WTC11 (cell line): ENCODE measurements around the gene HSF5.

Experiments
- CREB1 ChIP-seq: sonication (generic); formaldehyde crosslinking; IDR thresholded peaks from 2 replicates; pipeline ENCODE4 v1.8.0; 2023; ENCODE audit warnings: mild to moderate bottlenecking, missing genetic modification reagents
- ETV6 ChIP-seq: sonication (generic); formaldehyde crosslinking; IDR thresholded peaks from 2 replicates; pipeline ENCODE4 v1.8.1; 2022; ENCODE audit warnings: mild to moderate bottlenecking, missing genetic modification reagents
- KAT7 ChIP-seq: sonication (generic); formaldehyde crosslinking; IDR thresholded peaks from 2 replicates; pipeline ENCODE4 v1.8.1; 2023; ENCODE audit warnings: missing genetic modification reagents, mild to moderate bottlenecking, borderline replicate concordance
- SP1 ChIP-seq: sonication (generic); formaldehyde crosslinking; conservative IDR thresholded peaks from 2 replicates; pipeline ENCODE4 v1.8.1; 2022; ENCODE audit warnings: missing genetic modification reagents
- TEAD1 ChIP-seq: sonication (generic); formaldehyde crosslinking; IDR thresholded peaks from 2 replicates; pipeline ENCODE4 v1.8.0; 2022; ENCODE audit warnings: mild to moderate bottlenecking, missing genetic modification reagents
- TF ChIP-seq, protein P1 (sequence below): fragments of 200-600 bp; IDR thresholded peaks from 2 replicates; pipeline ENCODE4 v1.8.0; 2022; ENCODE audit warnings: antibody characterized with exemption
- TF ChIP-seq, protein P2 (sequence below): sonication (generic); formaldehyde crosslinking; conservative IDR thresholded peaks from 2 replicates; pipeline ENCODE4 v1.8.1; 2022; ENCODE audit warnings: mild to moderate bottlenecking, missing genetic modification reagents
- TF ChIP-seq, protein P3 (sequence below): sonication (generic); formaldehyde crosslinking; IDR thresholded peaks from 2 replicates; pipeline ENCODE4 v1.8.0; 2022; ENCODE audit warnings: mild to moderate bottlenecking, missing genetic modification reagents
- TF ChIP-seq, protein P4 (sequence below): fragments of 250-450 bp; sonication (Bioruptor Pico); IDR thresholded peaks from 2 replicates; pipeline ENCODE4 v2.1.2; 2022; ENCODE audit warnings: mild to moderate bottlenecking, moderate library complexity
- TF ChIP-seq, protein P5 (sequence below): fragments of 250-450 bp; sonication (Bioruptor Pico); conservative IDR thresholded peaks from 2 replicates; pipeline ENCODE4 v1.9.0; 2021; ENCODE audit warnings: mild to moderate bottlenecking
- TF ChIP-seq, protein P6 (sequence below): sonication (generic); formaldehyde crosslinking; IDR thresholded peaks from 2 replicates; pipeline ENCODE4 v1.8.0; 2022; ENCODE audit warnings: missing genetic modification reagents

DNA sequence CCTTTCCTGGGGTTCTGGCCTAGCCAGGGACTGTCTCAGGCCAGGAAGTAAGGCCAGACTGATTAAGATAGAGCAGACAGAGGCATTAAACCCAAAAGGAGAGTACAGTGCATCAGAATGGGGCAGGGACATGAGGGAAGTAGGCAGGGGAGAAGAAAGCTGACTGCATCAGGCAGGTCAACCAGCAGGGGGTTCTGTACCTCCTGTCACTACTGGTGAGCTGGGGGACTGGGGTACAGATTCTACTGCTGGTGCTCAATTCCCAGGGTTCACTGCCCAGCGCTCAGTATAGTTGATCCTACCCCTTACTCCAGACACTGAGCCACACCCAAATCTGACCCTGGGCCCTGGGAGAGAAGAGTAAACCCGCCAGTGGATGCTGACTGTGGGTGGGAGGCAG, 39.1 kb upstream of the HSF5 start:
- TF ChIP-seq, protein P1, sequence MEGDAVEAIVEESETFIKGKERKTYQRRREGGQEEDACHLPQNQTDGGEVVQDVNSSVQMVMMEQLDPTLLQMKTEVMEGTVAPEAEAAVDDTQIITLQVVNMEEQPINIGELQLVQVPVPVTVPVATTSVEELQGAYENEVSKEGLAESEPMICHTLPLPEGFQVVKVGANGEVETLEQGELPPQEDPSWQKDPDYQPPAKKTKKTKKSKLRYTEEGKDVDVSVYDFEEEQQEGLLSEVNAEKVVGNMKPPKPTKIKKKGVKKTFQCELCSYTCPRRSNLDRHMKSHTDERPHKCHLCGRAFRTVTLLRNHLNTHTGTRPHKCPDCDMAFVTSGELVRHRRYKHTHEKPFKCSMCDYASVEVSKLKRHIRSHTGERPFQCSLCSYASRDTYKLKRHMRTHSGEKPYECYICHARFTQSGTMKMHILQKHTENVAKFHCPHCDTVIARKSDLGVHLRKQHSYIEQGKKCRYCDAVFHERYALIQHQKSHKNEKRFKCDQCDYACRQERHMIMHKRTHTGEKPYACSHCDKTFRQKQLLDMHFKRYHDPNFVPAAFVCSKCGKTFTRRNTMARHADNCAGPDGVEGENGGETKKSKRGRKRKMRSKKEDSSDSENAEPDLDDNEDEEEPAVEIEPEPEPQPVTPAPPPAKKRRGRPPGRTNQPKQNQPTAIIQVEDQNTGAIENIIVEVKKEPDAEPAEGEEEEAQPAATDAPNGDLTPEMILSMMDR = no peak
- TF ChIP-seq, protein P2, sequence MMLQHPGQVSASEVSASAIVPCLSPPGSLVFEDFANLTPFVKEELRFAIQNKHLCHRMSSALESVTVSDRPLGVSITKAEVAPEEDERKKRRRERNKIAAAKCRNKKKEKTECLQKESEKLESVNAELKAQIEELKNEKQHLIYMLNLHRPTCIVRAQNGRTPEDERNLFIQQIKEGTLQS = no peak
- TF ChIP-seq ETV6 (CRISPR knock-in tag) = no peak
- no peak for TF ChIP-seq CREB1 (CRISPR knock-in tag)
- no peak for TF ChIP-seq TEAD1 (CRISPR knock-in tag)
- TF ChIP-seq, protein P3, sequence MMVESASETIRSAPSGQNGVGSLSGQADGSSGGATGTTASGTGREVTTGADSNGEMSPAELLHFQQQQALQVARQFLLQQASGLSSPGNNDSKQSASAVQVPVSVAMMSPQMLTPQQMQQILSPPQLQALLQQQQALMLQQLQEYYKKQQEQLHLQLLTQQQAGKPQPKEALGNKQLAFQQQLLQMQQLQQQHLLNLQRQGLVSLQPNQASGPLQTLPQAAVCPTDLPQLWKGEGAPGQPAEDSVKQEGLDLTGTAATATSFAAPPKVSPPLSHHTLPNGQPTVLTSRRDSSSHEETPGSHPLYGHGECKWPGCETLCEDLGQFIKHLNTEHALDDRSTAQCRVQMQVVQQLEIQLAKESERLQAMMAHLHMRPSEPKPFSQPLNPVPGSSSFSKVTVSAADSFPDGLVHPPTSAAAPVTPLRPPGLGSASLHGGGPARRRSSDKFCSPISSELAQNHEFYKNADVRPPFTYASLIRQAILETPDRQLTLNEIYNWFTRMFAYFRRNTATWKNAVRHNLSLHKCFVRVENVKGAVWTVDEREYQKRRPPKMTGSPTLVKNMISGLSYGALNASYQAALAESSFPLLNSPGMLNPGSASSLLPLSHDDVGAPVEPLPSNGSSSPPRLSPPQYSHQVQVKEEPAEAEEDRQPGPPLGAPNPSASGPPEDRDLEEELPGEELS (CRISPR knock-in tag) = no peak
- TF ChIP-seq, protein P4, sequence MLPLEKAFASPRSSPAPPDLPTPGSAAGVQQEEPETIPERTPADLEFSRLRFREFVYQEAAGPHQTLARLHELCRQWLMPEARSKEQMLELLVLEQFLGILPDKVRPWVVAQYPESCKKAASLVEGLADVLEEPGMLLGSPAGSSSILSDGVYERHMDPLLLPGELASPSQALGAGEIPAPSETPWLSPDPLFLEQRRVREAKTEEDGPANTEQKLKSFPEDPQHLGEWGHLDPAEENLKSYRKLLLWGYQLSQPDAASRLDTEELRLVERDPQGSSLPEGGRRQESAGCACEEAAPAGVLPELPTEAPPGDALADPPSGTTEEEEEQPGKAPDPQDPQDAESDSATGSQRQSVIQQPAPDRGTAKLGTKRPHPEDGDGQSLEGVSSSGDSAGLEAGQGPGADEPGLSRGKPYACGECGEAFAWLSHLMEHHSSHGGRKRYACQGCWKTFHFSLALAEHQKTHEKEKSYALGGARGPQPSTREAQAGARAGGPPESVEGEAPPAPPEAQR (CRISPR knock-in tag) = no peak
- no peak for TF ChIP-seq KAT7 (CRISPR knock-in tag)
- TF ChIP-seq, protein P5, sequence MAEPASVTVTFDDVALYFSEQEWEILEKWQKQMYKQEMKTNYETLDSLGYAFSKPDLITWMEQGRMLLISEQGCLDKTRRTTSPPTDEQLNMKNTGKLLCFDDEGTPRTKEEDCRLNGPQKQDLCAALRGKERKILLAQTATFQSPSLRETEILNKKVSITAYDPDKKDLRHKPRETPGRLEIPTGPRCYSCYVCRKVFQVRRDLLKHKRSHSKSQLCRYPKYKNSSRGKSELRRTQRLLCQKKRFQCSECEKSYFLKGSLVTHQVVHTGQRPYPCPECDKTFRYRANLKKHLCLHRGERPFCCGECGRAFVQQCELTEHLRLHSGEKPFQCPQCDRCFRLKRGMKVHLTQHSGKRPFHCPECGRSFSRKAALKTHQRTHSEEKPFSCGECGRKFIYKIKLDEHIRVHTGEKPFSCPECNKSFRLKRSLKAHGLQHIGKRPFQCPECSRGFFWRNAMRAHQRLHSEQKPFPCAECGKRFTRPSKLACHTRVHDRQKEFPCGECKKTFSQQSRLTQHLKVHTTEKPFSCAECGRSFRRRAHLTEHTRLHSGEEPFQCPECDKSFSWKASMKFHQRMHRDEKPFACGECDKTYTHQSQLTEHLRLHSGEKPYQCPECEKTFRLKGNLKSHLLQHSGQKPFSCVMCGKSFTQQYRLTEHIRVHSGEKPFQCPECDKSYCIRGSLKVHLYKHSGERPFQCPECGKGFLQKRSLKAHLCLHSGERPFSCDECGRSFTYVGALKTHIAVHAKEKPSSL (CRISPR knock-in tag) = no peak
- TF ChIP-seq, protein P6, sequence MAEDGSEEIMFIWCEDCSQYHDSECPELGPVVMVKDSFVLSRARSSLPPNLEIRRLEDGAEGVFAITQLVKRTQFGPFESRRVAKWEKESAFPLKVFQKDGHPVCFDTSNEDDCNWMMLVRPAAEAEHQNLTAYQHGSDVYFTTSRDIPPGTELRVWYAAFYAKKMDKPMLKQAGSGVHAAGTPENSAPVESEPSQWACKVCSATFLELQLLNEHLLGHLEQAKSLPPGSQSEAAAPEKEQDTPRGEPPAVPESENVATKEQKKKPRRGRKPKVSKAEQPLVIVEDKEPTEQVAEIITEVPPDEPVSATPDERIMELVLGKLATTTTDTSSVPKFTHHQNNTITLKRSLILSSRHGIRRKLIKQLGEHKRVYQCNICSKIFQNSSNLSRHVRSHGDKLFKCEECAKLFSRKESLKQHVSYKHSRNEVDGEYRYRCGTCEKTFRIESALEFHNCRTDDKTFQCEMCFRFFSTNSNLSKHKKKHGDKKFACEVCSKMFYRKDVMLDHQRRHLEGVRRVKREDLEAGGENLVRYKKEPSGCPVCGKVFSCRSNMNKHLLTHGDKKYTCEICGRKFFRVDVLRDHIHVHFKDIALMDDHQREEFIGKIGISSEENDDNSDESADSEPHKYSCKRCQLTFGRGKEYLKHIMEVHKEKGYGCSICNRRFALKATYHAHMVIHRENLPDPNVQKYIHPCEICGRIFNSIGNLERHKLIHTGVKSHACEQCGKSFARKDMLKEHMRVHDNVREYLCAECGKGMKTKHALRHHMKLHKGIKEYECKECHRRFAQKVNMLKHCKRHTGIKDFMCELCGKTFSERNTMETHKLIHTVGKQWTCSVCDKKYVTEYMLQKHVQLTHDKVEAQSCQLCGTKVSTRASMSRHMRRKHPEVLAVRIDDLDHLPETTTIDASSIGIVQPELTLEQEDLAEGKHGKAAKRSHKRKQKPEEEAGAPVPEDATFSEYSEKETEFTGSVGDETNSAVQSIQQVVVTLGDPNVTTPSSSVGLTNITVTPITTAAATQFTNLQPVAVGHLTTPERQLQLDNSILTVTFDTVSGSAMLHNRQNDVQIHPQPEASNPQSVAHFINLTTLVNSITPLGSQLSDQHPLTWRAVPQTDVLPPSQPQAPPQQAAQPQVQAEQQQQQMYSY = no peak
- TF ChIP-seq SP1 = no peak
